MM.1S (cell line): ENCODE results near the gene ANO3.

Experiments used
- EZH2 ChIP-seq: fragments of 300-600 bp; sonication (generic); optimal IDR thresholded peaks from 2 replicates; pipeline ENCODE3; 2017; ENCODE audit warnings: low read depth, mild to moderate bottlenecking, antibody characterized with exemption, low read length, mixed read lengths
- EZH2phosphoT487 ChIP-seq: fragments of 300-600 bp; sonication (generic); IDR thresholded peaks from 2 replicates; pipeline ENCODE4 v1.6.1; 2018; ENCODE audit warnings: antibody characterized with exemption, low read length
- TF ChIP-seq, protein P1 (sequence below): fragments of 300-600 bp; sonication (generic); IDR thresholded peaks from 2 replicates; pipeline ENCODE4 v1.5.1; 2016; ENCODE audit warnings: antibody characterized with exemption, low read length, mixed read lengths

DNA sequence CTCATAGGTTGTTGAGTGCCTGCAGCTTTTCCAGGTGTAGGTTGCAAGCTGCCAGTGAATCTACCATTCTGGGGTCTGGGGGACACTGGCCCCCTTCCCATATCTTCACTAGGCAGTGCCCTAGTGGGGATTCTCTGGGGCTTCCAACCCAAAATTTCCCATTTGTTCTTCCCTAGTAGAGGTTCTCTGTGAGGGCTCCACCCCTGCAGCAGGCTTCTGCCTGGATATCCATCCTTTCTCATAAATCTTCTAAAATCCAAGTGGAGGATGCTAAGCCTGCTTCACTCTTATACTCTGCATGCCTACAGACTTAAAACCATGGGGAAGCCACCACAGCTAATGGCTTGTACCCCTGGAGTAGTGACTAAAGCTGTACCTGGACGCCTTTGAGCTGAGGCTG is 33.4 kb downstream of the ANO3 start:
- TF ChIP-seq, protein P1, sequence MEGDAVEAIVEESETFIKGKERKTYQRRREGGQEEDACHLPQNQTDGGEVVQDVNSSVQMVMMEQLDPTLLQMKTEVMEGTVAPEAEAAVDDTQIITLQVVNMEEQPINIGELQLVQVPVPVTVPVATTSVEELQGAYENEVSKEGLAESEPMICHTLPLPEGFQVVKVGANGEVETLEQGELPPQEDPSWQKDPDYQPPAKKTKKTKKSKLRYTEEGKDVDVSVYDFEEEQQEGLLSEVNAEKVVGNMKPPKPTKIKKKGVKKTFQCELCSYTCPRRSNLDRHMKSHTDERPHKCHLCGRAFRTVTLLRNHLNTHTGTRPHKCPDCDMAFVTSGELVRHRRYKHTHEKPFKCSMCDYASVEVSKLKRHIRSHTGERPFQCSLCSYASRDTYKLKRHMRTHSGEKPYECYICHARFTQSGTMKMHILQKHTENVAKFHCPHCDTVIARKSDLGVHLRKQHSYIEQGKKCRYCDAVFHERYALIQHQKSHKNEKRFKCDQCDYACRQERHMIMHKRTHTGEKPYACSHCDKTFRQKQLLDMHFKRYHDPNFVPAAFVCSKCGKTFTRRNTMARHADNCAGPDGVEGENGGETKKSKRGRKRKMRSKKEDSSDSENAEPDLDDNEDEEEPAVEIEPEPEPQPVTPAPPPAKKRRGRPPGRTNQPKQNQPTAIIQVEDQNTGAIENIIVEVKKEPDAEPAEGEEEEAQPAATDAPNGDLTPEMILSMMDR = no peak
- TF ChIP-seq EZH2 (no peak), EZH2phosphoT487 (no peak)
